ENCODE data around the gene HEPHL1. TPM values are rescaled to one million over a fixed set of nuclear protein-coding genes. Genes with fewer than 3 reads are reported as not detected.

HEPHL1 gene
- total RNA-seq, 3 donors from 2014 or later: 0.15 to 0.33 TPM; not detected in 1

GRCh38 chr11:94090401-94090800, 69.2 kb downstream of the HEPHL1 start:
- H3K4me1 ChIP-seq: no peaks in the 10 kb centered on the region

GRCh38 chr11:94091091-94091490, 69.9 kb downstream of the HEPHL1 start:
- Histone ChIP-seq H3K4me3 (no peak overlapping the region), H3K36me3 (no peaks in the 10 kb centered on the region), H3K27ac (no peak overlapping the region), H3K4me1 (no peaks in the 10 kb centered on the region), H3K27me3 (no peaks in the 10 kb centered on the region), H3K9me3 (peaks cover 0 to 13% of the 10 kb centered on the region in 2 donors)
- TF ChIP-seq POLR2AphosphoS5 (IDR thresholded peaks at IDR 0.05) (no peak), CTCF (IDR thresholded peaks at IDR 0.05) (no peak), POLR2A (IDR thresholded peaks at IDR 0.05) (no peak)
- intact Hi-C loops (cut with DNase I; ENCODE audit: low total_unique reads): no loop called here
- DNase-seq (ENCODE audit: low spot score in 2 of 2): no peak

More at GRCh38 chr11:94090401-94090800, 69.2 kb downstream of the HEPHL1 start:
- Histone ChIP-seq H3K4me3 (no peak overlapping the region), H3K9me3 (peaks cover 0 to 13% of the 10 kb centered on the region in 2 donors), H3K27ac (no peak overlapping the region), H3K36me3 (no peaks in the 10 kb centered on the region), H3K27me3 (no peaks in the 10 kb centered on the region)
- no peak for DNase-seq (ENCODE audit: low spot score in 2 of 2)
- TF ChIP-seq CTCF (IDR thresholded peaks at IDR 0.05): no peak
- TF ChIP-seq POLR2AphosphoS5 (IDR thresholded peaks at IDR 0.05): no peak
- TF ChIP-seq POLR2A (IDR thresholded peaks at IDR 0.05): no peak
- intact Hi-C loops (cut with DNase I; ENCODE audit: low total_unique reads): no loop called here

GRCh38 chr11:94100253-94100652, 79.1 kb downstream of the HEPHL1 start:
- intact Hi-C loops (cut with DNase I; ENCODE audit: low total_unique reads): no loop called here
- H3K27ac ChIP-seq: no peak overlapping the region
- no peak for DNase-seq (ENCODE audit: low spot score in 2 of 2)
- no peaks in the 10 kb centered on the region for H3K4me1 ChIP-seq
- no peaks in the 10 kb centered on the region for H3K36me3 ChIP-seq
- peaks cover 0 to 12% of the 10 kb centered on the region in 2 donors for H3K9me3 ChIP-seq
- TF ChIP-seq CTCF (IDR thresholded peaks at IDR 0.05) (no peak), POLR2AphosphoS5 (IDR thresholded peaks at IDR 0.05) (no peak), POLR2A (IDR thresholded peaks at IDR 0.05) (no peak)
- no peaks in the 10 kb centered on the region for H3K27me3 ChIP-seq
- H3K4me3 ChIP-seq: no peak overlapping the region

- Histone ChIP-seq H3K27ac (no peak overlapping the region), H3K4me1 (no peaks in the 10 kb centered on the region), H3K9me3 (no peaks in the 10 kb centered on the region), H3K27me3 (no peaks in the 10 kb centered on the region), H3K36me3 (no peaks in the 10 kb centered on the region), H3K4me3 (no peak overlapping the region)
- intact Hi-C loops (cut with DNase I; ENCODE audit: low total_unique reads): no loop called here
- DNase-seq (ENCODE audit: low spot score in 2 of 2): no peak
- TF ChIP-seq POLR2AphosphoS5 (IDR thresholded peaks at IDR 0.05) (no peak), POLR2A (IDR thresholded peaks at IDR 0.05) (no peak), CTCF (IDR thresholded peaks at IDR 0.05) (no peak)
Observed at GRCh38 chr11:94103471-94103870, 82.3 kb downstream of the HEPHL1 start.

- H3K36me3 ChIP-seq: no peaks in the 10 kb centered on the region
- no peak overlapping the region for H3K4me3 ChIP-seq
- no peak for TF ChIP-seq POLR2A (IDR thresholded peaks at IDR 0.05)
- no peak overlapping the region for H3K27ac ChIP-seq
- intact Hi-C loops (cut with DNase I; ENCODE audit: low total_unique reads): no loop called here
- no peak for DNase-seq (ENCODE audit: low spot score in 2 of 2)
- no peaks in the 10 kb centered on the region for H3K4me1 ChIP-seq
- H3K9me3 ChIP-seq: no peaks in the 10 kb centered on the region
- H3K27me3 ChIP-seq: no peaks in the 10 kb centered on the region
Observed at GRCh38 chr11:94104734-94105133, 83.6 kb downstream of the HEPHL1 start.

- intact Hi-C loops (cut with DNase I; ENCODE audit: low total_unique reads): no loop called here
- Histone ChIP-seq H3K27ac (no peak overlapping the region), H3K27me3 (no peaks in the 10 kb centered on the region)
Observed at GRCh38 chr11:94106716-94107115, 85.6 kb downstream of the HEPHL1 start.

More at GRCh38 chr11:94106716-94107115, 85.6 kb downstream of the HEPHL1 start:
- no peak overlapping the region for H3K4me3 ChIP-seq
- DNase-seq (ENCODE audit: low spot score in 2 of 2): no peak
- H3K9me3 ChIP-seq: no peaks in the 10 kb centered on the region
- no peaks in the 10 kb centered on the region for H3K4me1 ChIP-seq
- no peaks in the 10 kb centered on the region for H3K36me3 ChIP-seq
- TF ChIP-seq POLR2AphosphoS5 (IDR thresholded peaks at IDR 0.05): no peak
- TF ChIP-seq POLR2A (IDR thresholded peaks at IDR 0.05): no peak
- no peak for TF ChIP-seq CTCF (IDR thresholded peaks at IDR 0.05)

Measured in breast epithelium (tissue), 4 donors.